ENCODE measurements around the gene TAF1C.
"Not testable (repeated sequence)": the region's sequence is repeated elsewhere in the genome, so short reads cannot be mapped to it uniquely, and the experiment has no call there.

GRCh38 chr16:84216144-84216543 lies 29.3 kb upstream of the TAF1C start:
- not testable (repeated sequence) for TF ChIP-seq CTCF (conservative IDR thresholded peaks at IDR 0.05); ZFX (IDR thresholded peaks at IDR 0.05)
